CD4-positive, alpha-beta T cell (primary cell): Measurements from ENCODE around the gene PRKCA. TPM values are rescaled to one million over a fixed set of nuclear protein-coding genes. Genes with fewer than 3 reads are reported as not detected.

Experiments
- ATAC-seq: fragments of 200-7000 bp; cut with Tn5 transposase; one replicate; pipeline ENCODE4 v1.10.0; 2022; ENCODE audit warnings: mild to moderate bottlenecking; ENCODE audit not compliant: poor library complexity
- CTCF ChIA-PET: fragments of 350-600 bp; sonication (Branson Sonifier 250); formaldehyde crosslinking; loops from one replicate; lab custom pipeline; 2021; ENCODE audit warnings: antibody characterized with exemption, inconsistent platforms; lab: Charles Lee
- POLR2A ChIA-PET: fragments of 350-600 bp; sonication (Branson Sonifier 250); formaldehyde crosslinking; loops from one replicate; lab custom pipeline; 2021; ENCODE audit warnings: antibody characterized with exemption, inconsistent platforms; lab: Charles Lee
- DNase-seq, 14 experiments: peaks; one replicate each; pipeline ENCODE4 v3.0.0-alpha.2; 2013 to 2020; ENCODE audit warnings: mixed read lengths in 2 of 14
- H3K27ac ChIP-seq, 2 donors: one replicate each; pipeline versions ENCODE4 v1.5.1 to v1.7.0; 2013; ENCODE audit warnings: low read length in 2 of 2, low read depth in 1 of 2, mild to moderate bottlenecking in 1 of 2
- H3K27me3 ChIP-seq, 2 experiments: 1 replicate in 1 of 2; 2 replicates in 1 of 2; pipeline versions ENCODE4 v1.6.1 to v1.7.0; 2013; ENCODE audit warnings: low read length in 2 of 2, control low read depth in 1 of 2, mild to moderate bottlenecking in 1 of 2, moderate library complexity in 1 of 2; ENCODE audit not compliant: insufficient read depth in 2 of 2, control insufficient read depth in 1 of 2
- H3K36me3 ChIP-seq: one replicate; pipeline ENCODE4 v1.6.1; 2013; ENCODE audit warnings: low read length, control low read depth; ENCODE audit not compliant: insufficient read depth
- H3K4me1 ChIP-seq: one replicate; pipeline ENCODE4 v1.6.1; 2013; ENCODE audit warnings: low read length, control low read depth; ENCODE audit not compliant: insufficient read depth
- H3K4me3 ChIP-seq: one replicate; pipeline ENCODE4 v1.5.1; 2013; ENCODE audit warnings: mild to moderate bottlenecking, low read length, moderate library complexity
- H3K9me3 ChIP-seq, 2 experiments: 1 replicate in 1 of 2; 2 replicates in 1 of 2; pipeline versions ENCODE4 v1.6.1 to v1.7.0; 2013; ENCODE audit warnings: low read length in 2 of 2, mild to moderate bottlenecking in 2 of 2, control low read depth in 1 of 2, moderate library complexity in 1 of 2; ENCODE audit not compliant: control insufficient read depth in 1 of 2, insufficient read depth in 1 of 2
- H3K27ac Mint-ChIP-seq: one replicate; pipeline ENCODE4 v1.8.0; 2020; ENCODE audit warnings: mixed read lengths
- H3K27me3 Mint-ChIP-seq: one replicate; pipeline ENCODE4 v1.8.0; 2021; ENCODE audit warnings: mixed read lengths
- H3K36me3 Mint-ChIP-seq: one replicate; pipeline ENCODE4 v1.8.0; 2021; ENCODE audit warnings: low read depth, mixed read lengths
- H3K4me1 Mint-ChIP-seq: one replicate; pipeline ENCODE4 v1.8.0; 2021; ENCODE audit warnings: low read depth, mixed read lengths
- H3K4me3 Mint-ChIP-seq: one replicate; pipeline ENCODE4 v1.8.0; 2020; ENCODE audit warnings: mild to moderate bottlenecking, mixed read lengths
- H3K9me3 Mint-ChIP-seq: one replicate; pipeline ENCODE4 v1.8.0; 2020; ENCODE audit warnings: mixed read lengths
- intact Hi-C, 2 experiments: fragments of 100-400 bp; cut with DNase I in 1 of 2; cut with micrococcal nuclease in 1 of 2; formaldehyde crosslinking; loops; one replicate each; pipeline versions ENCODE4 v1.15.1 to v1.9.0; 2023 to 2025; cut with DNase I, micrococcal nuclease
- total RNA-seq, 174 experiments: library from RNA in 2 of 174; stranded (reverse) in 2 of 174; gene quantifications; one replicate each; pipeline ENCODE4 v1.2.3 and lab custom pipeline; 2021 to 2026
- TF ChIP-seq, protein P1 (sequence below): fragments of 200-600 bp; IDR thresholded peaks from one replicate; pipeline ENCODE4 v1.8.0; 2022; ENCODE audit warnings: antibody characterized with exemption, mild to moderate bottlenecking

PRKCA gene
- total RNA-seq, 2 experiments from 2014 or later = 84.8 to 88.6 TPM

GRCh38 chr17:66557886-66558285, 255.5 kb downstream of the PRKCA start:
- Histone ChIP-seq H3K4me1 (no peaks in the 10 kb centered on the region), H3K4me3 (no peak overlapping the region), H3K9me3 (no peaks in the 10 kb centered on the region), H3K36me3 (no peaks in the 10 kb centered on the region), H3K27me3 (no peaks in the 10 kb centered on the region), H3K27ac (no peak overlapping the region)
- intact Hi-C loops = no loop called here
- ChIA-PET CTCF (no interaction called here), POLR2A (no interaction called here)
- Mint-ChIP-seq H3K36me3 (peaks cover 29% of the 10 kb centered on the region), H3K4me3 (no peak overlapping the region), H3K9me3 (no peaks in the 10 kb centered on the region), H3K27me3 (no peaks in the 10 kb centered on the region), H3K27ac (peak overlapping the region; percentile 50), H3K4me1 (peaks cover 56% of the 10 kb centered on the region)
- TF ChIP-seq, protein P1, sequence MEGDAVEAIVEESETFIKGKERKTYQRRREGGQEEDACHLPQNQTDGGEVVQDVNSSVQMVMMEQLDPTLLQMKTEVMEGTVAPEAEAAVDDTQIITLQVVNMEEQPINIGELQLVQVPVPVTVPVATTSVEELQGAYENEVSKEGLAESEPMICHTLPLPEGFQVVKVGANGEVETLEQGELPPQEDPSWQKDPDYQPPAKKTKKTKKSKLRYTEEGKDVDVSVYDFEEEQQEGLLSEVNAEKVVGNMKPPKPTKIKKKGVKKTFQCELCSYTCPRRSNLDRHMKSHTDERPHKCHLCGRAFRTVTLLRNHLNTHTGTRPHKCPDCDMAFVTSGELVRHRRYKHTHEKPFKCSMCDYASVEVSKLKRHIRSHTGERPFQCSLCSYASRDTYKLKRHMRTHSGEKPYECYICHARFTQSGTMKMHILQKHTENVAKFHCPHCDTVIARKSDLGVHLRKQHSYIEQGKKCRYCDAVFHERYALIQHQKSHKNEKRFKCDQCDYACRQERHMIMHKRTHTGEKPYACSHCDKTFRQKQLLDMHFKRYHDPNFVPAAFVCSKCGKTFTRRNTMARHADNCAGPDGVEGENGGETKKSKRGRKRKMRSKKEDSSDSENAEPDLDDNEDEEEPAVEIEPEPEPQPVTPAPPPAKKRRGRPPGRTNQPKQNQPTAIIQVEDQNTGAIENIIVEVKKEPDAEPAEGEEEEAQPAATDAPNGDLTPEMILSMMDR = no peak
- DNase-seq (no peak), ATAC-seq (no peak)

DNA sequence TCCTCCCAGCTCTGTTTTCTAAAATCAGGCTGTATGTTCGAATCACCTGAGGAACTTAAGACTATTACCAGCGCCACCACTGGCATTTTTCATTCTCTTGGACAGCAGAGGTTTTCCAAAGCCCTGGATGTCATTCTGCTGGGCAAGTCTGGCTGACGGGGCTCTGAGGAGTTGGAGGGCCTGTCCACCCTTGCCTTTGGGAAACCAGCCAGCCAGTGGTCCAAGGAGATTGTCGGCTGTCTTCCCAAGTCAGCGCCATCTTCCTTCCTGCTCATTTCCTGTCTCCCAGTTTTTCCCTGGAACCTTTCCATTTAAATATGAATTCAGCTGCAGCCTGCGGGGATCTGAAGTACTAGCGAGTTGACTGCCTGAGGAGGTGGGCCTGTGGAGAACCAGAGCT, 258.3 kb downstream of the PRKCA start:
- Mint-ChIP-seq H3K4me1 (peaks cover 54% of the 10 kb centered on the region), H3K9me3 (no peaks in the 10 kb centered on the region), H3K27ac (peak overlapping the region; percentile 3), H3K4me3 (no peak overlapping the region), H3K36me3 (peaks cover 10% of the 10 kb centered on the region), H3K27me3 (no peaks in the 10 kb centered on the region)
- Histone ChIP-seq H3K4me3 (no peak overlapping the region), H3K9me3 (no peaks in the 10 kb centered on the region), H3K36me3 (no peaks in the 10 kb centered on the region), H3K27me3 (no peaks in the 10 kb centered on the region), H3K4me1 (no peaks in the 10 kb centered on the region), H3K27ac (no peak overlapping the region)
- ChIA-PET POLR2A (no interaction called here), CTCF (no interaction called here)
- no peak for ATAC-seq
- TF ChIP-seq, protein P1 = no peak
- intact Hi-C loops = loop anchor here in 1 of 2 experiments (10.0 kb wide), 1 partner anchor 114 kb away; no protein-coding TSS in a partner anchor
- no peak for DNase-seq

DNA sequence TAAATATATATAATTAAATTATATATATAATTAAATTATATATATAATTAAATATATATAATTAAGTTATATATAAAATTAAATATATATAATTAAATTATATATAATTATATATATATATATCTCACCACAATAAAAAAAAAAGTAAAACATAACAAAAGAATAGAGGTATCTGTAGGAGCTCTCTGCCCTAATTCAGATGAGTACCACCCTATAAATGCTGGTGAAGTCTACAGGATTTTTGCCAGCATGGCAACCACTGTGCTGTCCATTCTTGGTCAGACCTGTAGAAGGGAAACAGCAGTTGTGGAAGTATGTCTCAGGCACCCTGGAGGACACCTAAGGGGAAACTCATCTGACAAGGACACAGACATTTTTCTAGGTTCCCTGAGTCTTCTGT, 259.7 kb downstream of the PRKCA start:
- Mint-ChIP-seq H3K27me3 (no peaks in the 10 kb centered on the region), H3K4me1 (peaks cover 56% of the 10 kb centered on the region), H3K4me3 (no peak overlapping the region), H3K36me3 (peaks cover 10% of the 10 kb centered on the region), H3K27ac (peak overlapping the region; percentile 3), H3K9me3 (no peaks in the 10 kb centered on the region)
- DNase-seq (no peak), ATAC-seq (no peak)
- ChIA-PET CTCF (no interaction called here), POLR2A (no interaction called here)
- no peaks in the 10 kb centered on the region for H3K27me3 ChIP-seq
- intact Hi-C loops = loop anchor here in 1 of 2 experiments (10.0 kb wide), 1 partner anchor 113 kb away; no protein-coding TSS in a partner anchor
- no peaks in the 10 kb centered on the region for H3K9me3 ChIP-seq
- no peak overlapping the region for H3K4me3 ChIP-seq
- no peaks in the 10 kb centered on the region for H3K36me3 ChIP-seq
- peaks cover 2% of the 10 kb centered on the region for H3K4me1 ChIP-seq
- no peak overlapping the region for H3K27ac ChIP-seq
- TF ChIP-seq, protein P1 = no peak
